Renal cortex interstitium (tissue), 11 donors: ENCODE measurements around the gene FCAR. TPM values are rescaled to one million over a fixed set of nuclear protein-coding genes. Genes with fewer than 3 reads are reported as not detected.
"Not testable (repeated sequence)": the region's sequence is repeated elsewhere in the genome, so short reads cannot be mapped to it uniquely, and the experiment has no call there.

ENCODE experiments used
- DNase-seq, 11 donors: peaks; one replicate each; pipeline ENCODE4 v3.0.0-alpha.2; 2013; ENCODE audit warnings: low read depth in 9 of 11, low spot score in 4 of 11; ENCODE audit errors: extremely low read depth in 1 of 11
- polyA plus RNA-seq, 3 donors: library from polyadenylated mRNA; unstranded; fragments of 120-200 nt; gene quantifications; one replicate each; pipeline ENCODE4 v1.2.1, GENCODE V29; 2013; ENCODE audit not compliant: insufficient read length in 3 of 3

FCAR gene
- polyA plus RNA-seq, 3 donors: 0.14 to 0.68 (median 0.25) TPM

GRCh38 chr19:54883228-54883627 is 9.2 kb downstream of the FCAR start:
- DNase-seq: no peak

- DNase-seq: no peak
These were observed 14.2 kb downstream of the FCAR start for GRCh38 chr19:54888239-54888638.

- DNase-seq: no peak
These were observed 15.5 kb downstream of the FCAR start for GRCh38 chr19:54889566-54889965.

GRCh38 chr19:54893406-54893805 is 19.4 kb downstream of the FCAR start:
- no peak for DNase-seq

GRCh38 chr19:54894106-54894505 is 20.1 kb downstream of the FCAR start:
- DNase-seq: not testable (repeated sequence)

GRCh38 chr19:54896036-54896435 is 22.0 kb downstream of the FCAR start:
- DNase-seq: no peak

- DNase-seq: not testable (repeated sequence)
These were observed 24.6 kb downstream of the FCAR start for GRCh38 chr19:54898685-54899084.

GRCh38 chr19:54899646-54900045 is 25.6 kb downstream of the FCAR start:
- DNase-seq: not testable (repeated sequence)

GRCh38 chr19:54901153-54901552 is 27.1 kb downstream of the FCAR start:
- DNase-seq: not testable (repeated sequence)

GRCh38 chr19:54902061-54902460 is 28.0 kb downstream of the FCAR start:
- no peak for DNase-seq

GRCh38 chr19:54903303-54903702 is 29.3 kb downstream of the FCAR start:
- no peak for DNase-seq

GRCh38 chr19:54904261-54904660 is 30.2 kb downstream of the FCAR start:
- DNase-seq: not testable (repeated sequence)

- DNase-seq: no peak
These were observed 31.4 kb downstream of the FCAR start for GRCh38 chr19:54905421-54905802.

GRCh38 chr19:54905803-54906511 is 31.9 kb downstream of the FCAR start, which contains the start of gene NCR1:
NCR1 (plus strand) TSS chr19:54906148; CDS start chr19:54906188, 40 bp downstream.
- DNase-seq: peak in 1 of 11 donors; percentile 3

GRCh38 chr19:54906819-54907218 is 32.8 kb downstream of the FCAR start:
- no peak for DNase-seq

- not testable (repeated sequence) for DNase-seq
These were observed 33.9 kb downstream of the FCAR start for GRCh38 chr19:54907899-54908298.

GRCh38 chr19:54916822-54917221 is 42.8 kb downstream of the FCAR start:
- no peak for DNase-seq

GRCh38 chr19:54918499-54918898 is 44.5 kb downstream of the FCAR start:
- DNase-seq: no peak

- DNase-seq: peak in 2 of 11 donors; percentile 4 to 14
These were observed 45.9 kb downstream of the FCAR start for GRCh38 chr19:54919646-54920563.

GRCh38 chr19:54921082-54921481 is 47.0 kb downstream of the FCAR start:
- no peak for DNase-seq
